ENCODE measurements around the gene SPTLC2. TPM values are rescaled to one million over a fixed set of nuclear protein-coding genes. Genes with fewer than 3 reads are reported as not detected.
A peak's percentile ranks its signal among the peaks of the same experiment; 100 is the strongest.

The SPTLC2 gene
- total and polyA plus RNA-seq, 2 of the 13 experiments (the other 11 are each of a cell fraction or from before 2014, with no cell fraction given), result 17.4 to 17.5 TPM

GRCh38 chr14:77616454-77617229 is at the start of gene SPTLC2 (continued):
- no peak for TF ChIP-seq ZNF609 (CRISPR knock-in tag; IDR thresholded peaks at IDR 0.05; ENCODE audit: borderline replicate concordance)
- TF ChIP-seq THAP11 (CRISPR knock-in tag; IDR thresholded peaks at IDR 0.05), result peak; percentile 83
- TF ChIP-seq SRF (IDR thresholded peaks at IDR 0.05; ENCODE audit: low read depth, low read length), result no peak
- TF ChIP-seq FOXK1 (CRISPR knock-in tag; IDR thresholded peaks at IDR 0.05; ENCODE audit: borderline replicate concordance, low read depth), result no peak
- TF ChIP-seq ZFP37 (CRISPR knock-in tag; IDR thresholded peaks at IDR 0.05; ENCODE audit: borderline replicate concordance), result no peak
- TF ChIP-seq NCOA5 (CRISPR knock-in tag; IDR thresholded peaks at IDR 0.05), result no peak
- TF ChIP-seq PAXIP1 (CRISPR knock-in tag; conservative IDR thresholded peaks at IDR 0.05), result peak; percentile 49
- TF ChIP-seq ZNF207 (IDR thresholded peaks at IDR 0.05; ENCODE audit: borderline replicate concordance), result no peak
- no peak for TF ChIP-seq ATM (IDR thresholded peaks at IDR 0.05; ENCODE audit: borderline replicate concordance)
- no peak for TF ChIP-seq ZNF562 (CRISPR knock-in tag; IDR thresholded peaks at IDR 0.05; ENCODE audit: borderline replicate concordance)
- peak; percentile 10; the same call in 1 of the 2 replicates for TF ChIP-seq SIN3A (IDR thresholded peaks at IDR 0.05; ENCODE audit: borderline replicate concordance, low read depth, low read length)
- no peak for TF ChIP-seq ARNT (IDR thresholded peaks at IDR 0.05)
- TF ChIP-seq KDM1A (CRISPR knock-in tag; IDR thresholded peaks at IDR 0.05), result no peak
- peak; percentile 9; the same call in 1 of the 2 replicates for TF ChIP-seq ZSCAN31 (CRISPR knock-in tag; IDR thresholded peaks at IDR 0.05; ENCODE audit: low read depth)
- TF ChIP-seq ZNF414 (CRISPR knock-in tag; IDR thresholded peaks at IDR 0.05), result peak; percentile 63; the same call in 1 of the 2 replicates
- peak; percentile 73 for TF ChIP-seq SP5 (CRISPR knock-in tag; IDR thresholded peaks at IDR 0.05; ENCODE audit: borderline replicate concordance, low read depth)
- no peak for TF ChIP-seq MLXIP (CRISPR knock-in tag; IDR thresholded peaks at IDR 0.05; ENCODE audit: borderline replicate concordance)
- peak; percentile 82 for TF ChIP-seq POLR2G (IDR thresholded peaks at IDR 0.05; ENCODE audit: low read depth, low read length)
